Gastroesophageal sphincter (tissue), 3 donors: ENCODE results near the gene CHIC2.

Experiments used
- EP300 ChIP-seq: sonication (generic); formaldehyde crosslinking; IDR thresholded peaks from one replicate; pipeline ENCODE4 v1.6.1; 2017; ENCODE audit warnings: antibody characterized with exemption, mild to moderate bottlenecking
- TF ChIP-seq, protein P1 (sequence below), 4 experiments: fragments of 200-600 bp in 2 of 4; fragments of 450-650 bp in 2 of 4; sonication (generic) in 1 of 4; IDR thresholded peaks; one replicate each; pipeline ENCODE4 v1.5.1; 2017 to 2019; ENCODE audit warnings: antibody characterized with exemption in 4 of 4, mild to moderate bottlenecking in 2 of 4, moderate library complexity in 2 of 4

DNA sequence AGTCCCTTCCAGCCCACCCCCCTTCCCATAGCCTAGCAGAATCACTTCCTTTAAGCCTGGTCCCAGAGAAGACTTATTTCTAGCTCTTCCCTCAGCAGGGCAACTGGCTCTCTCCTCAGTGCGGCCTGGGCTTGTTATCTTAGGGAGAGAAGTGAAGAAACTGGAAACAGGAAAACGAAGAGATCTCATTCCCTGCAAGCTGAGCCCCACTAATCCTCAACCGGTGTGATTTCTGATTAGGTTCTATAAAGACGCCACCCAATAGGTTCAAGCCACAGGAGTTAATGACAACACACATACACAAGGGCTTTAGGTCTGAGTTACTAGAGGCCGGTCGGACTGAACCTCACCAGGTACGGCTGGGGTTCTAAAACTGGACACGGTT is 38.8 kb upstream of the CHIC2 start:
- TF ChIP-seq, protein P1, sequence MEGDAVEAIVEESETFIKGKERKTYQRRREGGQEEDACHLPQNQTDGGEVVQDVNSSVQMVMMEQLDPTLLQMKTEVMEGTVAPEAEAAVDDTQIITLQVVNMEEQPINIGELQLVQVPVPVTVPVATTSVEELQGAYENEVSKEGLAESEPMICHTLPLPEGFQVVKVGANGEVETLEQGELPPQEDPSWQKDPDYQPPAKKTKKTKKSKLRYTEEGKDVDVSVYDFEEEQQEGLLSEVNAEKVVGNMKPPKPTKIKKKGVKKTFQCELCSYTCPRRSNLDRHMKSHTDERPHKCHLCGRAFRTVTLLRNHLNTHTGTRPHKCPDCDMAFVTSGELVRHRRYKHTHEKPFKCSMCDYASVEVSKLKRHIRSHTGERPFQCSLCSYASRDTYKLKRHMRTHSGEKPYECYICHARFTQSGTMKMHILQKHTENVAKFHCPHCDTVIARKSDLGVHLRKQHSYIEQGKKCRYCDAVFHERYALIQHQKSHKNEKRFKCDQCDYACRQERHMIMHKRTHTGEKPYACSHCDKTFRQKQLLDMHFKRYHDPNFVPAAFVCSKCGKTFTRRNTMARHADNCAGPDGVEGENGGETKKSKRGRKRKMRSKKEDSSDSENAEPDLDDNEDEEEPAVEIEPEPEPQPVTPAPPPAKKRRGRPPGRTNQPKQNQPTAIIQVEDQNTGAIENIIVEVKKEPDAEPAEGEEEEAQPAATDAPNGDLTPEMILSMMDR (IDR thresholded peaks at IDR 0.05), result no peak
- TF ChIP-seq EP300, result no peak
